K562 (cell line): ENCODE results near the gene CSTB.

Experiments
- ARID4B ChIP-seq: sonication (generic); formaldehyde crosslinking; IDR thresholded peaks from 2 replicates; pipeline ENCODE4 v1.8.0; 2022; ENCODE audit warnings: mild to moderate bottlenecking, missing genetic modification reagents
- ARNT ChIP-seq, 2 experiments: fragments of 450-650 bp; IDR thresholded peaks; 2 replicates each; pipeline ENCODE4 v1.6.1; 2016; ENCODE audit warnings: mild to moderate bottlenecking in 1 of 2
- ATF2 ChIP-seq: sonication (generic); formaldehyde crosslinking; IDR thresholded peaks from 2 replicates; pipeline ENCODE4 v1.8.1; 2022; ENCODE audit warnings: missing genetic modification reagents
- CTCF ChIP-seq, 3 experiments: IDR thresholded peaks in 2 of 3; conservative IDR thresholded peaks in 1 of 3; 2 replicates each; pipeline ENCODE4 v1.5.1; 2011 to 2012; ENCODE audit warnings: low read length in 3 of 3, mild to moderate bottlenecking in 3 of 3, control low read depth in 2 of 3, improper control_type of control experiment in 1 of 3, inconsistent platforms in 1 of 3, low read depth in 1 of 3, mixed read lengths in 1 of 3, moderate library complexity in 1 of 3; ENCODE audit not compliant: insufficient read depth in 2 of 3
- ETS1 ChIP-seq: conservative IDR thresholded peaks from 2 replicates; pipeline ENCODE4 v1.6.1; 2011; ENCODE audit warnings: low read depth, mild to moderate bottlenecking, low read length; ENCODE audit not compliant: control insufficient read depth
- FOXA1 ChIP-seq: fragments of 450-650 bp; IDR thresholded peaks from 2 replicates; pipeline ENCODE4 v1.6.1; 2016; ENCODE audit warnings: mild to moderate bottlenecking, borderline replicate concordance
- GABPA ChIP-seq: fragments of 200-800 bp; sonication (Bioruptor generic); conservative IDR thresholded peaks from 2 replicates; pipeline ENCODE4 v1.6.1; 2016; ENCODE audit warnings: low read depth, missing genetic modification characterization, missing compliant biosample characterization
- HDAC2 ChIP-seq: fragments of 450-650 bp; IDR thresholded peaks from 2 replicates; pipeline ENCODE4 v1.6.1; 2016; ENCODE audit warnings: mild to moderate bottlenecking
- MEIS2 ChIP-seq: fragments of 450-650 bp; IDR thresholded peaks from 2 replicates; pipeline ENCODE4 v1.6.1; 2014; ENCODE audit warnings: mild to moderate bottlenecking; ENCODE audit not compliant: partially characterized antibody
- RBBP5 ChIP-seq: fragments of 200-600 bp; sonication (generic); IDR thresholded peaks from 2 replicates; pipeline ENCODE4 v1.6.1; 2012; ENCODE audit warnings: borderline replicate concordance, mild to moderate bottlenecking, low read length, control low read depth, inconsistent platforms; ENCODE audit not compliant: insufficient read depth, poor library complexity, severe bottlenecking
- TAF1 ChIP-seq: IDR thresholded peaks from 2 replicates; pipeline ENCODE4 v1.6.1; 2011; ENCODE audit warnings: mild to moderate bottlenecking, low read length, moderate library complexity; ENCODE audit not compliant: insufficient read depth, control insufficient read depth, severe bottlenecking; ENCODE audit errors: extremely low read depth
- ZNF263 ChIP-seq: sonication (generic); formaldehyde crosslinking; IDR thresholded peaks from 2 replicates; pipeline ENCODE4 v1.8.0; 2022; ENCODE audit warnings: mild to moderate bottlenecking, missing genetic modification reagents, borderline replicate concordance
- ZNF444 ChIP-seq: fragments of 250-450 bp; sonication (Bioruptor Pico); IDR thresholded peaks from 2 replicates; pipeline ENCODE4 v1.4.0; 2020; ENCODE audit warnings: mild to moderate bottlenecking, moderate library complexity
- ZNF644 ChIP-seq: fragments of 200-800 bp; sonication (Bioruptor generic); IDR thresholded peaks from 2 replicates; pipeline ENCODE4 v1.6.1; 2016; ENCODE audit warnings: low read depth, missing genetic modification characterization, missing compliant biosample characterization

- TF ChIP-seq ZNF263 (CRISPR knock-in tag) (no peak), ARNT (IDR thresholded peaks at IDR 0.05) (no peak), ZNF644 (tag) (no peak), HDAC2 (no peak), ZNF444 (CRISPR knock-in tag) (no peak), RBBP5 (no peak), CTCF (IDR thresholded peaks at IDR 0.05 in 2 of 3, conservative IDR thresholded peaks at IDR 0.05 in 1 of 3; ENCODE audit: insufficient read depth in 2 of 3, low read depth in 1 of 3, low read length in 3 of 3) (no peak), FOXA1 (no peak), TAF1 (no peak), ETS1 (no peak), GABPA (tag) (no peak), ATF2 (CRISPR knock-in tag) (no peak), MEIS2 (no peak), ARID4B (CRISPR knock-in tag) (no peak)
These were observed 11.3 kb downstream of the CSTB start for GRCh38 chr21:43764576-43765495.
